PFSK-1 (cell line): ENCODE results near the gene BNIP5.

ENCODE experiments used
- POLR2AphosphoS5 ChIP-seq: IDR thresholded peaks from 2 replicates; pipeline ENCODE4 v1.6.1; 2012; ENCODE audit warnings: low read depth, mild to moderate bottlenecking, control low read depth, low read length, moderate library complexity
- SIN3A ChIP-seq: IDR thresholded peaks from 2 replicates; pipeline ENCODE4 v1.6.1; 2012; ENCODE audit warnings: mild to moderate bottlenecking, low read length, moderate library complexity, borderline replicate concordance; ENCODE audit not compliant: insufficient read depth
- TF ChIP-seq, protein P1 (sequence below), 2 experiments: IDR thresholded peaks; 2 replicates each; pipeline versions ENCODE4 v1.6.1 to v1.8.0; 2011 to 2012; ENCODE audit warnings: low read depth in 2 of 2, low read length in 2 of 2, control low read depth in 1 of 2, inconsistent platforms in 1 of 2, mild to moderate bottlenecking in 1 of 2, moderate library complexity in 1 of 2; ENCODE audit not compliant: insufficient read depth in 1 of 2

DNA sequence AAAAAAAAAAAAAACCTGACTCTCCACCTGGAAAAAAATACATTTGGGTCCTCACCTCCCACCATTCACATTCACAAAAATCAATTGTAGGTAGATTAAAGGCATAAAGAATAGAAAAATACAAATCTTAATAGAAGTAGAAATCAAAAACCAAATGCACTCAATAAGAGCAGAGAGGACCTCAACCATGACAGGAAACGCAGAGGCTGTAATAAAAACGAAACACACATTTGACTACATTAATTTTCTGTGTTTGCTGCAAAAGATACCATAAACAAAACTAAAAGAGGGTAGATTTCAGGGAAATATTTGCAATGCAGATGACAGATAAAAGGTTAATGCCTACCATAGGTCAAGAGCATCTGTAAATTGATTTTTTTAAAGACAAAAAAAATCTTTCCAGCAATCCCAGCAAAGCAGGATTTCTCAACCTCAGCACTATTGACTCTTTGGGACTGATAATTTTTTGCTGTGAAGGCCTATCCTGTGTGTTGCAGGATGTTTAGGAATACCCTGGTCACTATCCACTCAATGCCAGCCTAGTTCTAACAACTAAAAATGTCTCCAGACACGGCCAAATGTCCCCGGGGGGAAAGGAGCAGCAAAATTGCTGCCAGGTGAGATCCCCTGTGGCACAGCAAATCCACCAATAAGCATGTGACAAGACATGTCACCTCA is 41.7 kb upstream of the BNIP5 start:
- TF ChIP-seq POLR2AphosphoS5 (no peak), SIN3A (no peak)
- TF ChIP-seq, protein P1, sequence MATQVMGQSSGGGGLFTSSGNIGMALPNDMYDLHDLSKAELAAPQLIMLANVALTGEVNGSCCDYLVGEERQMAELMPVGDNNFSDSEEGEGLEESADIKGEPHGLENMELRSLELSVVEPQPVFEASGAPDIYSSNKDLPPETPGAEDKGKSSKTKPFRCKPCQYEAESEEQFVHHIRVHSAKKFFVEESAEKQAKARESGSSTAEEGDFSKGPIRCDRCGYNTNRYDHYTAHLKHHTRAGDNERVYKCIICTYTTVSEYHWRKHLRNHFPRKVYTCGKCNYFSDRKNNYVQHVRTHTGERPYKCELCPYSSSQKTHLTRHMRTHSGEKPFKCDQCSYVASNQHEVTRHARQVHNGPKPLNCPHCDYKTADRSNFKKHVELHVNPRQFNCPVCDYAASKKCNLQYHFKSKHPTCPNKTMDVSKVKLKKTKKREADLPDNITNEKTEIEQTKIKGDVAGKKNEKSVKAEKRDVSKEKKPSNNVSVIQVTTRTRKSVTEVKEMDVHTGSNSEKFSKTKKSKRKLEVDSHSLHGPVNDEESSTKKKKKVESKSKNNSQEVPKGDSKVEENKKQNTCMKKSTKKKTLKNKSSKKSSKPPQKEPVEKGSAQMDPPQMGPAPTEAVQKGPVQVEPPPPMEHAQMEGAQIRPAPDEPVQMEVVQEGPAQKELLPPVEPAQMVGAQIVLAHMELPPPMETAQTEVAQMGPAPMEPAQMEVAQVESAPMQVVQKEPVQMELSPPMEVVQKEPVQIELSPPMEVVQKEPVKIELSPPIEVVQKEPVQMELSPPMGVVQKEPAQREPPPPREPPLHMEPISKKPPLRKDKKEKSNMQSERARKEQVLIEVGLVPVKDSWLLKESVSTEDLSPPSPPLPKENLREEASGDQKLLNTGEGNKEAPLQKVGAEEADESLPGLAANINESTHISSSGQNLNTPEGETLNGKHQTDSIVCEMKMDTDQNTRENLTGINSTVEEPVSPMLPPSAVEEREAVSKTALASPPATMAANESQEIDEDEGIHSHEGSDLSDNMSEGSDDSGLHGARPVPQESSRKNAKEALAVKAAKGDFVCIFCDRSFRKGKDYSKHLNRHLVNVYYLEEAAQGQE (IDR thresholded peaks at IDR 0.05; ENCODE audit: insufficient read depth in 1 of 2, low read depth in 2 of 2, low read length in 2 of 2) = no peak
